ENCODE measurements around the gene MFNG. TPM values are rescaled to one million over a fixed set of nuclear protein-coding genes. Genes with fewer than 3 reads are reported as not detected.

The MFNG gene
- total RNA-seq, 1 donor from 2014 or later, result 0.83 TPM

DNA sequence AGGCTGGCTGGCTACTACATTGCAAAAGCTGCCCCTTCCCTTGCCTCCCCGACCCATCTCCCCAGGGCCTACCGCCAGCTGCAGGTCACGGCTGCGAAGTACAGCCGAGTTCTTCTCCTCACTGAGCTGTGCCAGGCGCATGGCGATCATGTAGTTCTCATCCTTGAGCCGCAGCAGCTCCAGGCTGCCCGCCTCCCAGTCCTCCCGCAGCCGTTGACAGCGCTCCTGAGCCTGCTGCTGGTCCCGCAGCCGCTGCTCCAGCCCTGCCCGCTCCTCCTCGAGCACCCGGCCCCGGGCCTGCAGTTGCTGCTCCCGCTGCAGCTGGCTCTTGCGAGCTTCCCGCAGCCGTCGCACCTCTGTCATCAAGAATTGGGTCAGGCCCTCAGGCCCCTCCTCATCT is 29.7 kb upstream of the MFNG start:
- Mint-ChIP-seq H3K27me3 (ENCODE audit: low read depth) (peaks cover 8% of the 10 kb centered on the region), H3K9me3 (peaks cover 3% of the 10 kb centered on the region), H3K4me3 (no peak overlapping the region), H3K36me3 (peaks cover 7% of the 10 kb centered on the region), H3K27ac (no peak overlapping the region), H3K4me1 (peaks cover 29% of the 10 kb centered on the region)
- no peak for DNase-seq (ENCODE audit: low spot score in 2 of 2, unreplicated experiment in 2 of 2)
- TF ChIP-seq, protein P1, sequence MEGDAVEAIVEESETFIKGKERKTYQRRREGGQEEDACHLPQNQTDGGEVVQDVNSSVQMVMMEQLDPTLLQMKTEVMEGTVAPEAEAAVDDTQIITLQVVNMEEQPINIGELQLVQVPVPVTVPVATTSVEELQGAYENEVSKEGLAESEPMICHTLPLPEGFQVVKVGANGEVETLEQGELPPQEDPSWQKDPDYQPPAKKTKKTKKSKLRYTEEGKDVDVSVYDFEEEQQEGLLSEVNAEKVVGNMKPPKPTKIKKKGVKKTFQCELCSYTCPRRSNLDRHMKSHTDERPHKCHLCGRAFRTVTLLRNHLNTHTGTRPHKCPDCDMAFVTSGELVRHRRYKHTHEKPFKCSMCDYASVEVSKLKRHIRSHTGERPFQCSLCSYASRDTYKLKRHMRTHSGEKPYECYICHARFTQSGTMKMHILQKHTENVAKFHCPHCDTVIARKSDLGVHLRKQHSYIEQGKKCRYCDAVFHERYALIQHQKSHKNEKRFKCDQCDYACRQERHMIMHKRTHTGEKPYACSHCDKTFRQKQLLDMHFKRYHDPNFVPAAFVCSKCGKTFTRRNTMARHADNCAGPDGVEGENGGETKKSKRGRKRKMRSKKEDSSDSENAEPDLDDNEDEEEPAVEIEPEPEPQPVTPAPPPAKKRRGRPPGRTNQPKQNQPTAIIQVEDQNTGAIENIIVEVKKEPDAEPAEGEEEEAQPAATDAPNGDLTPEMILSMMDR (IDR thresholded peaks at IDR 0.05; ENCODE audit: unreplicated experiment), result no peak

DNA sequence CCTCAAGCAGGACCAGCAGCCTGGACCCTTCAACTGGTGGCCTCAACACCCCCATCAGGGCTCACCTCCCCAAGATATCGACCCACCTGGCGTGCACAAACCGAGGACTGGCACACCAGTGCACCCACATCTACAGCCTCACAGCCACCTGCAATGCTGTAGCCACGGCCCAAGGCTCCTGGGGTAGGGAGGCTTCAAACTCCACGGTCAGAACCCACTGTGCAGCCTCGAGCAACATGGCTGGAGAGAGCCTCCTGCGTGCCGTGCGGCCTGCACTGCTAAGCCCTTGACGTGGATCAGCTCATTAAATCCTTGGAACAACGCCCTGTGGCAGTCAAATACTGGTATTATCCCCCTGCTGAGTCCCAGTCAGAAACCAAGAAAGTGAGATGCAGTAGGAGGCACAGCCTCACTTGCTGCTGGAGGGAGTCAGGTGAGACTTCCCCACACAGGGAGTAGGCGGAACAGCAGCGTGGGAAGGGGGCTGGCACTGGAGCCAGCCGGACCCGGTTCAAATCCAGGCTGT is 28.4 kb upstream of the MFNG start:
- Mint-ChIP-seq H3K9me3 (peaks cover 3% of the 10 kb centered on the region), H3K4me3 (no peak overlapping the region), H3K27ac (no peak overlapping the region), H3K4me1 (peaks cover 36% of the 10 kb centered on the region), H3K27me3 (ENCODE audit: low read depth) (peaks cover 5% of the 10 kb centered on the region), H3K36me3 (peaks cover 7% of the 10 kb centered on the region)
- DNase-seq (ENCODE audit: low spot score in 2 of 2, unreplicated experiment in 2 of 2), result no peak
- TF ChIP-seq, protein P1 (IDR thresholded peaks at IDR 0.05; ENCODE audit: unreplicated experiment), result no peak

DNA sequence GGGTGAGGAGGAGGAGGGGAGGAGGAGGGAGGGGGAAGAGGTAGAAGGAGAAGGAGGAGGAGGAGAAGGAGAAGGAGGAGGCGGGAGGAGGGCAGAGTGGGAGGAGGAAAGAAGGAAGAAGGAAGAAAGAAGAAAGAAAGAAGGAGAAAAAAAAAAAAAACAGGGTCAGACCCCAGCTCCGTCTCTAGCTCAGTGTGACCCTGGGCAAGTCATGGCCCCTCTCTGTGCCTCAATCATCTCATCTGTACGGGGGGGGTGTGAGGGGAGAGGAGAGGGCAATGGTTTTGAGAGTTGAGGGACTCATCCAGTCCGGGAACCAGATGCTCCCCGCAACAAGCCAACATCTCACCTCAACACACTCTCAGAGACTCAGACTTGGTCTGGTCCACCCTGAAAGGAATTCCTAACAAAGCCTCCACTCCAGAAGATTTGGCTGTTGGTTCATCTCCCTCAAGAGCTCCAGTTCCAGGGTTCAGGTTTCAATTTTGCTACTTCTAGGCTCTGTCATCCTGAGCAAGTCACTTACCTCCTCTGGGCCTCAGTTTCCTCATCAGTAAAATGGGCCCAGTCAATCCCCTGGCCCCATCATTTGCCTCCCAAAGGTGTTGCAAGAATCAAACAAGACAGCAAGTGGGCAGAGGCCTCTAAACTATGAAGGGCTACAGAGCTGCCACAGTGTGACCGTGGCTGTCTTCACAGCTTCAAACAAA is 25.4 kb upstream of the MFNG start:
- DNase-seq (ENCODE audit: low spot score in 2 of 2, unreplicated experiment in 2 of 2), result no peak
- Mint-ChIP-seq H3K9me3 (peaks cover 3% of the 10 kb centered on the region), H3K4me1 (peaks cover 39% of the 10 kb centered on the region), H3K27ac (peak overlapping the region; percentile 98), H3K27me3 (ENCODE audit: low read depth) (no peaks in the 10 kb centered on the region), H3K36me3 (peaks cover 7% of the 10 kb centered on the region), H3K4me3 (no peak overlapping the region)
- TF ChIP-seq, protein P1 (IDR thresholded peaks at IDR 0.05; ENCODE audit: unreplicated experiment), result no peak

DNA sequence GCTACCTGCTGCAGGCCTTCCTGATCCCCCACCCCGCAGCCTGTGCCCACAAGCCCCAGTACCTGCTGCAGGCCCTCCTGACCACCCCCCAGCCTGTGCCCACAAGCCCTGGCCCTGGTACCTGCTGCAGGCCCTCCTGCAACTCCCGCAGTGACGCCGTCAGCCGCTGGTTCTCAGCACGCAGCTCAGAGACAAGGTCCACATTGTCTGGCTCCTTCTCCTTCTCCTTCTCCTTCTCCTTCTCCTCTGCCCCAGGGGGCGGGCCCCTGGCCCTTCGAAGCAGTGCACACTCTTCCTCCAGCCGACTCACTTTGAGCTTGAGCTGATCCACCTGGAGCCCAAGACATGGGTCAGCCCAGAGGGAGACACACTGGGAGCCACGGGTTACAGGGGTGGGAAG is 23.9 kb upstream of the MFNG start:
- Mint-ChIP-seq H3K27ac (peak overlapping the region; percentile 83), H3K36me3 (no peaks in the 10 kb centered on the region), H3K9me3 (no peaks in the 10 kb centered on the region), H3K4me3 (peak overlapping the region; percentile 28), H3K4me1 (peaks cover 39% of the 10 kb centered on the region), H3K27me3 (ENCODE audit: low read depth) (no peaks in the 10 kb centered on the region)
- no peak for DNase-seq (ENCODE audit: low spot score in 2 of 2, unreplicated experiment in 2 of 2)
- TF ChIP-seq, protein P1 (IDR thresholded peaks at IDR 0.05; ENCODE audit: unreplicated experiment), result no peak

DNA sequence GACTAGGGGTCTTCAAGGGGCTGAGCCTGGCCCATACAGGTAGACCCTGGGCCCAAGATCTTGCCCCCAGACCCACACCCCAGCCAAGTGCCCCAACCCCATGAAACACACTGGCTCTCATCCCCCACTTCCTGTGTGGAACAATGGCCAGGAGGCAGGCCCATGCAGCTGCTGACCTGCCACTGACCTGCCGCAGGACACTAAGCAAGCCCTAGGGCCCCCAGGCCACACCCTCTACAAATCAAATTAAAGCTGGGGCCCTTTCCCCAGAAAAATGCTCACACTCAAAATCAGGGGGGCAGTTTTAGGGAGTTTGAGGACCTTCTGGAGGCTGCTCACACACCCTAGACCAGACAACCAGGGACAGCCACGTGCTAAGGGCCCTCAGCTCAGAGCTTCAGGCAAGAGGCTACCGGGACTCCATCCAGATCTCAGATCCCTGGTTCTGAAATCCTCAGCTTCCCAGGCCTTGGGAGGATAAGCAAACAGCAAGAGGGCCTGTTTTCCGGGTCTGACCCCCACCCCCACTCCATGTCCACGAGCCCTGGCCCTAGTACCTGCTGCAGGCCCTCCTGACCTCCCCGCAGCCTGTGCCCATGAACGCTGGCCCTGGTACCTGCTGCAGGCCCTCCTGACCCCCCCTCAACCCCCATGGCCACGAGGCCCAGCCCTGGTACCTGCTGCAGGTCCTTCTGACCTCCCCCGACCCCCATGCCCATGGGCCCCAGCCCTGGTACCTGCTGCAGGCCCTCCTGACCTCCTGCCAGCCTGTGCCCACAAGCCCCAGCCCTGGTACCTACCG is 23.1 kb upstream of the MFNG start:
- no peak overlapping the region for H3K4me3 Mint-ChIP-seq
- peaks cover 39% of the 10 kb centered on the region for H3K4me1 Mint-ChIP-seq
- no peaks in the 10 kb centered on the region for H3K27me3 Mint-ChIP-seq (ENCODE audit: low read depth)
- no peaks in the 10 kb centered on the region for H3K9me3 Mint-ChIP-seq
- TF ChIP-seq, protein P1 (IDR thresholded peaks at IDR 0.05; ENCODE audit: unreplicated experiment), result no peak
- H3K27ac Mint-ChIP-seq, result peak overlapping the region; percentile 71
- peaks cover 5% of the 10 kb centered on the region for H3K36me3 Mint-ChIP-seq
- no peak for DNase-seq (ENCODE audit: low spot score in 2 of 2, unreplicated experiment in 2 of 2)

All from mesothelial cell of epicardium (in vitro differentiated cells).